Esophagus squamous epithelium (tissue), 5 donors: ENCODE results near the gene ATOH1. TPM values are rescaled to one million over a fixed set of nuclear protein-coding genes. Genes with fewer than 3 reads are reported as not detected.

Source experiments
- DNase-seq: peaks from one replicate; lab custom pipeline; 2025; lab: John Stamatoyannopoulos, UW
- H3K27ac ChIP-seq, 4 donors: fragments of 200-600 bp; sonication (generic); one replicate each; pipeline ENCODE4 v1.5.1; 2016 to 2019; ENCODE audit warnings: mild to moderate bottlenecking in 1 of 4
- H3K27me3 ChIP-seq, 4 donors: fragments of 200-600 bp; sonication (generic); 1 replicate in 3 of 4; 2 replicates in 1 of 4; pipeline versions ENCODE4 v1.5.1 to v1.6.0; 2017 to 2021; ENCODE audit warnings: antibody characterized with exemption in 1 of 4
- H3K36me3 ChIP-seq, 3 donors: fragments of 200-600 bp; sonication (generic); one replicate each; pipeline ENCODE4 v1.5.1; 2016 to 2019
- H3K4me1 ChIP-seq, 3 donors: fragments of 200-600 bp; sonication (generic); one replicate each; pipeline ENCODE4 v1.5.1; 2017 to 2019
- H3K4me3 ChIP-seq, 4 donors: fragments of 200-600 bp; sonication (generic); 1 replicate in 3 of 4; 2 replicates in 1 of 4; pipeline ENCODE4 v1.5.1; 2016 to 2019; ENCODE audit warnings: mild to moderate bottlenecking in 2 of 4, moderate library complexity in 1 of 4
- H3K9me3 ChIP-seq, 3 donors: fragments of 200-600 bp; sonication (generic); one replicate each; pipeline ENCODE4 v1.5.1; 2016 to 2019
- CTCF ChIP-seq, 6 experiments: fragments of 450-650 bp in 4 of 6; fragments of 200-600 bp in 2 of 6; sonication (generic) in 2 of 6; IDR thresholded peaks; one replicate each; pipeline ENCODE4 v1.5.1; 2016 to 2019; ENCODE audit warnings: antibody characterized with exemption in 6 of 6, mild to moderate bottlenecking in 4 of 6, moderate library complexity in 4 of 6
- POLR2A ChIP-seq, 4 donors: fragments of 450-650 bp; IDR thresholded peaks; one replicate each; pipeline ENCODE4 v1.6.1; 2017; ENCODE audit warnings: antibody characterized with exemption in 4 of 4, mild to moderate bottlenecking in 4 of 4, moderate library complexity in 3 of 4
- WGBS, 2 donors: methylation state at CpG; one replicate each; pipeline ENCODE4 v1.1.5; 2018; 5-methylcytosine and 5-hydroxymethylcytosine counted together
- intact Hi-C: fragments of 100-400 bp; cut with DNase I; formaldehyde crosslinking; loops from one replicate; pipeline ENCODE4 v1.15.0; 2022
- total RNA-seq, 4 donors: library from RNA; depleted of rRNA; stranded (reverse); fragments of >200 nt; gene quantifications; one replicate each; pipeline ENCODE4 v1.1.0, GENCODE V29; 2016
- donor health status: DM: yes; HTN: yes; CAD: no.

The ATOH1 gene
- total RNA-seq, 4 donors from 2014 or later: not detected

DNA sequence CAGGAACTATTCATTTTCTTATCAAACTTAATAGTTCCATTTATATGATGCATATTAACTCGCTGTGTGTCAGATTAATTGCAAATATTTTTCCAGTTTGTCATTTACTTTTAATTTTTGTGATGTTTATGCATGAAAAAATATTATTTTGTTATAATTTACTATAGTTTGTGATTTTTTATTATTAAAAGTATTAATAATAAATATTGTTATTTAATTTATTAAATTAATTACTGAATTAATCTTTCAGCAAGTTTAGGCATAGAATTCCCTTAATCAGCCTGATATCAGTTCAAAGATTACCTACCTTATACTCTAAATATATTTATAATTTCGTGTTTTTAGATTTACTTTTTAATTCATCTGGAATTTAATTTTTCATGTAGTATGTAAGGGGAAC is 15.5 kb upstream of the ATOH1 start:
- no peaks in the 10 kb centered on the region for H3K9me3 ChIP-seq
- DNase-seq: no peak
- H3K27ac ChIP-seq: no peak overlapping the region
- intact Hi-C loops: no loop called here
- peaks cover 0 to 12% (median 0%) of the 10 kb centered on the region in 3 donors for H3K4me1 ChIP-seq
- TF ChIP-seq CTCF (IDR thresholded peaks at IDR 0.05) (no peak), POLR2A (IDR thresholded peaks at IDR 0.05) (no peak)
- no peaks in the 10 kb centered on the region for H3K36me3 ChIP-seq
- no peak overlapping the region for H3K4me3 ChIP-seq
- WGBS, 2 donors: 72 to 78% methylated on average over 2 of the region's 2 CpGs
- H3K27me3 ChIP-seq: no peaks in the 10 kb centered on the region

DNA sequence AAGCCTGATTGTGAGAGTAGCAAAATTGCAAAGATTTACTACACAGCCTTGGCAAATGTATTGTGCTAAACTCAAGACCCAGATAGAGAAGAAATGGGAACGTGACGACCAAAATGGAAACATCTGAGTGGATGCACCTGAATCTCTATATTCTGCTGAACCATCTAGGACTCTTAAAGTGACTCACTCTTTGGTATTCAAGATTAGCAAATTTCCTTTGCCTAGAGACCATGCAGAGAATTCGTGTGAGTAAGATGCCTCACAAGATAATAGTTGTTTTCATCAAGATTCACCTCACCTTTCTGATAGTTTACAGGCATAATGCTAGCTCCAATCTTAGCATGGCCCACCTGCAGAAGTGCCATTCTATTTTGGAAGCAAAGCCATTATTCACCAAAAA is 14.4 kb upstream of the ATOH1 start:
- DNase-seq: no peak
- 67 to 88% methylated on average over 3 of the region's 3 CpGs for WGBS, 2 donors
- Histone ChIP-seq H3K27me3 (no peaks in the 10 kb centered on the region), H3K4me3 (no peak overlapping the region), H3K36me3 (no peaks in the 10 kb centered on the region), H3K4me1 (peaks cover 0 to 12% (median 0%) of the 10 kb centered on the region in 3 donors), H3K27ac (no peak overlapping the region), H3K9me3 (no peaks in the 10 kb centered on the region)
- TF ChIP-seq POLR2A (IDR thresholded peaks at IDR 0.05) (no peak), CTCF (IDR thresholded peaks at IDR 0.05) (no peak)
- intact Hi-C loops: no loop called here

- 47 to 48% methylated on average over 4 of the region's 4 CpGs for WGBS, 2 donors
- H3K36me3 ChIP-seq: no peaks in the 10 kb centered on the region
- no peak for DNase-seq
- TF ChIP-seq CTCF (IDR thresholded peaks at IDR 0.05): no peak
- TF ChIP-seq POLR2A (IDR thresholded peaks at IDR 0.05): no peak
- H3K4me3 ChIP-seq: no peak overlapping the region
- H3K4me1 ChIP-seq: peaks cover 0 to 11% (median 0%) of the 10 kb centered on the region in 3 donors
- no peaks in the 10 kb centered on the region for H3K9me3 ChIP-seq
- H3K27me3 ChIP-seq: peaks cover 0 to 2% (median 0%) of the 10 kb centered on the region in 4 donors
- intact Hi-C loops: no loop called here
- no peak overlapping the region for H3K27ac ChIP-seq
Measured at GRCh38 chr4:93814722-93815121, 13.8 kb upstream of the ATOH1 start.

- Histone ChIP-seq H3K4me3 (no peak overlapping the region), H3K4me1 (peaks cover 23 to 34% (median 28%) of the 10 kb centered on the region in 3 donors), H3K27ac (no peak overlapping the region), H3K36me3 (no peaks in the 10 kb centered on the region), H3K9me3 (no peaks in the 10 kb centered on the region), H3K27me3 (peaks cover 8 to 55% (median 24%) of the 10 kb centered on the region in 4 donors)
- 47 to 50% methylated on average over 4 of the region's 4 CpGs for WGBS, 2 donors
- DNase-seq: no peak
- intact Hi-C loops: no loop called here
- TF ChIP-seq POLR2A (IDR thresholded peaks at IDR 0.05): no peak
- TF ChIP-seq CTCF (IDR thresholded peaks at IDR 0.05): no peak
Measured at GRCh38 chr4:93825551-93826216, 2.9 kb upstream of the ATOH1 start.

- Histone ChIP-seq H3K36me3 (no peaks in the 10 kb centered on the region), H3K27ac (no peak overlapping the region), H3K4me1 (peaks cover 26 to 41% (median 28%) of the 10 kb centered on the region in 3 donors), H3K27me3 (peaks cover 11 to 73% (median 38%) of the 10 kb centered on the region in 4 donors), H3K4me3 (peak overlapping the region in 2 of 4 donors; percentile 19 to 60), H3K9me3 (no peaks in the 10 kb centered on the region)
- WGBS, 2 donors: 7 to 18% methylated on average over 9 to 12 of the region's 26 CpGs
- no peak for DNase-seq
- no peak for TF ChIP-seq POLR2A (IDR thresholded peaks at IDR 0.05)
- TF ChIP-seq CTCF (IDR thresholded peaks at IDR 0.05): no peak
- intact Hi-C loops: no loop called here
Measured at GRCh38 chr4:93827272-93827947, 1.1 kb upstream of the ATOH1 start.
